ENCODE measurements around the gene CDK6.

Gene CDK6

DNA sequence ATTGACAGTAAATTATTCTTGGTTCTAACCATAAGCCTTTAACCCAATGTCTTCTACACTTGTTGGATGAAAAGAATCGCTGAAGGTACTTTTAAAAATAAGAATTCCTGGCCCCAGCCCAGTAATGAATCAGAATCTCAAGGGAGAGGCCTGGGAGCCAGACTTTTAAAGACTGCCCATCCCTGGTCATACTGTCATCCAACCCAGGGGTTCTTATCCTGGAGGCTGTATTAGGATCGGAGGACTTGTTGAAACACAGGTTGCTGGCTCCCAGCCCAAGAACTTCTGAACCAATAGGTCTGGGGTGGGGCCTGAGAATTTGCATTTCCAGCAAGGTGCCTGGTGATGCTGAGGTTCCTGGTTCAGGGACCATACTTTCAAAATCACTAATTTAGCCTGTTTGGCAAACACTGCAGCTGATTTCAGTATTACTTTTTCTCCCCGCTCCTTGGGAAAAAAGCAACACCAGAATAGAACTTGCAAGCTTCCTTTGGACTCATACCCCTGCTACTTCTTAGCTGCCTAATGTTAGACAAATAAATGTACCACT lies 166.7 kb downstream of the CDK6 start:
- no peak for DNase-seq

GRCh38 chr7:92668564-92668963 lies 167.8 kb downstream of the CDK6 start:
- DNase-seq = no peak

DNA sequence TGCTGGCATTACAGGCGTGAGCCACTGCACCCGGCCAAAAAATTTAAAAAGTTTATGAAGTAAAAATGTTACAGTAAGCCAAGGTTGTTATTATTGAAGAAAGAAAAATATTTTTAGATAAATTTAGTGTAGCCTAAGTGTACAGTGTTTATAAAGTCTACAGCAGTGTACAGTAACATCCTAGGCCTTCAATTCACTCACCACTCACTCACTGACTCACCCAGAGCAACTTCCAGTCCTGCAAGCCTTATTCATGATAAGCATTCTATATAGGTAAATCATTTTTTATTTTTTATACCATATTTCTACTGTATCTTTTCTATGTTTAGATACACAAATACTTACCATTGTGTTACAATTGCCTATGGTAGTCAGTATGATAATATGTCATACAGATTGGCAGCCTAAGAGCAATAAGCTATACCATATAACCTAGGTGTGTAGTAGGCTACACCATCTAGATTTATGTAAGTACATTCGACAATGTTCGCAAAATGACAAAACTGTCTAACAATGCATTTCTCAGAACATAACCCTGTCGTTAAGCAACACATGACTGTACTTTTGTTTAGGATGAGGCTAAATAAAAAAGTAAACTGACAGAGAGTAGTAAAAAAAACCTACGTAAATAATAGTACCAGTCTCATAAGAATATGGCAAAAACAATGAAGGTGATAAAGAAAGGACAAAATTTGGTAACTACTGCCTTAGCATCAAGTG lies 168.4 kb downstream of the CDK6 start:
- DNase-seq = no peak

DNA sequence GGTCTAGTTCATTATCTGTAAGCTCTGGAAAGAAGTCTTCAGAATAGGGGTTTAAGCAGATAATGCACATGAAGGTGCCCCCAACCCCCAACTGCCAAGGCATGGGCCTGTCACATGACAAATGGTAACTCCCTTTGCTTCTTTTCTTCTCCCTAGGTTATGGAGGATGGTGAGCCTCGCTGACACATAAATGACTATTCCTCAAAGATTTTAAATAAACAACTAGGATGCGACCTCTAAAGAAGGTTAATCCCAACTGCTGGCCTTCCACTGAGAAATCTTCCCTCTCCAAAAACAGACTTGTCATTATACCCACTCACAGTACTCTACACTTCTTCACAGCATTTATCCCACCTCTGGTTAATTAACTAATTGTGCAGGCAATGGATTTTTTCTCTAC lies 170.4 kb downstream of the CDK6 start:
- no peak for DNase-seq

- DNase-seq = no peak
These were observed 174.7 kb downstream of the CDK6 start for GRCh38 chr7:92661651-92662050.

DNA sequence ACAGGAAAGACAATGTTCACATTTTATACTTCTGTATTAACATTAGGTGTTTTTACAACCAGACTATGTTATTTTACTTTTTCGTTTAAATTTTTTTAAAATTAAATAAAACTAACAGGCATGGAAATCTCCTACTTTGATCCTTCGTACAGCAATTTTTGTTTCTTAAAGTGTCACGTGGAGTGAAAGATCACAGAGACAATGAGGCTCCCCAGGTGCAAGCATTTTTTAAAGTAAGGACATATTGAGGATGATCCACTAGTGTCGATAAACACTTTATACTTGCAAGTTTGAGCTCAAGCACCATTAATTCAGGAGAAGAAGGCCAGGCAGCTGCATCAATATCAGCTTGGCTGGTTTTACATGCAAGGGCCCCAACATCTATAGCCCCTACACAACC lies 177.7 kb downstream of the CDK6 start:
- no peak for DNase-seq

DNA sequence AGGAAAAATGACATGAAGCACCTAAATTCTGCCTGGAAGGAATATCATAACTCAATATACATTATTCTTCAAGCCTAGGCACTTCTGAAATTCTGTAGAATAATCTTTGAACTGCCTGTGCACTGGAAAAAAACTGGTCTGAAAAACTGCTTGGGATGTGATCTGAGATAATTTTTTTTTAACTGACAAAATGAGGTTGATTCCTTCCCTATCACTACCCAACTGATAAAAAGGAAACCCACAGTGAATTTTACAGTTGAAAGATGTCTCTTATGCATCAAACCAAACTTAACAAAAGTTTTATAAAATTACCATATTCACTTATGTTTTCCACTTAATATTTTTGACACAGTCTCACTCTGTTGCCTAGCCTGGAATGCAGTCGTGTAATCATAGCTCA lies 179.0 kb downstream of the CDK6 start:
- DNase-seq = peak; percentile 99

DNA sequence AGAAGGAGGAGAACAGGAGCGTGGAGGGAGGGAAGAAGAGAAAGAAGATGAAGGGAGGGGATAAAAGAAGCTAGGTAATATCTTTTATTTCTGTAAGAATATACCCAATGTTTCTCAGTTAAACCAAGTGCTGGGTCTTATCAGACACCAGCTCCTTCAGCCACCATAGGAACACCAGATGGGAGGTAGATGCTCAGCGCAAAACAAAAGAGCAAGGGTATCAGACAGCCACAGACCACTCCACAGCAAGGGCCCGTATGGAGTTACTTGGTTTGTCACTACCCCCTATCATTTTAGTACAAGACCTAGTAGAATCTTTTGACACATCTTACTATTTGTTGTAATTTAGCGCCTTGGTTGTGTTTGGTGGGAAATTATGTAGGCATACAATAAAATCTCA lies 180.3 kb downstream of the CDK6 start:
- peak; percentile 99 for DNase-seq

DNA sequence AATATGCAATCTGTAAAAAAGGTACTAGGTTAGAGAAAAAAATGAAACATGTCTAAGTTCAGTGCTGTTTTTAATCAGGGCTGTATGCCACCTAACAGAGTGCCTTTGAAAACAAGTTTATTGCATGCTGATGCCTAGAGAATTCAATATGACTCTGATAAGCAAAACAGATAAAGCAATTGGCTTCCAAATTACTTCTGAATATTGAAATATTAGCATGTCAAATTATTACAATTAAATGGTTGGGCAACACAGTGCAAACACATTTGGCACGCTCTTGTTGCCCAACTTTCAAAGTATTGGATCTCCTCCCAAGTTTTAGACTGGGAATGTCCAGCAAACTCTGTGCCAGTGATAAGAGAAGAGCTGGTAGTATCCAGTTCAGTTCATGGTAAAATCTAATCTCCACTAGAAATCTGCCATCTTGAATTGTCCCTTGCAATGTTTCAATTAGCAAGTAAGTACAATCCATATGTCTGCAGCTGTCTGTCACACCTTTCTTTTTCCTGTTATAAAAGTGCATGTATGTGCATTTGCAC lies 181.0 kb downstream of the CDK6 start:
- peak; percentile 88 for DNase-seq

GRCh38 chr7:92653136-92653535 lies 183.2 kb downstream of the CDK6 start:
- no peak for DNase-seq

- no peak for DNase-seq
These were observed 183.8 kb downstream of the CDK6 start for GRCh38 chr7:92652536-92652935.

DNA sequence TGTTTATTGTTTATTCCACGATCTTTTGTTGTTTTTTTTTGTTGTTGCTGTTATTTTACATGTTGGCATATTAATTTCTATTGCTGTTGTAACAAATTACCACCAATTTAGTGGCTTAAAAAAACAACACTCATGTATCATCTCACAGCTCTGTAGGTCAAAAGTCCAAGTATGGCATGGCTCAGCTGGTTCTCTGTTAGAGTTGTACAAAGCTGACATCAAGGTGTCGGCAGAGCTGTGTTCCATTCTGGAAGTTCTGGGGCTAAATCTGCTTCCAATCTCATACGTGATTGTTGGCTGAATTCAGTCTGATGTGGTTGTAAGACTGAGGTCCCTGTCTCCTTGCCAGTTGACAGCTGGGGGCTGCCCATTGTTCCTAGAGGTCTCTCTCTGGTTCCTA lies 186.0 kb downstream of the CDK6 start:
- no peak for DNase-seq

- DNase-seq = no peak
These were observed 188.3 kb downstream of the CDK6 start for GRCh38 chr7:92648067-92648466.

DNA sequence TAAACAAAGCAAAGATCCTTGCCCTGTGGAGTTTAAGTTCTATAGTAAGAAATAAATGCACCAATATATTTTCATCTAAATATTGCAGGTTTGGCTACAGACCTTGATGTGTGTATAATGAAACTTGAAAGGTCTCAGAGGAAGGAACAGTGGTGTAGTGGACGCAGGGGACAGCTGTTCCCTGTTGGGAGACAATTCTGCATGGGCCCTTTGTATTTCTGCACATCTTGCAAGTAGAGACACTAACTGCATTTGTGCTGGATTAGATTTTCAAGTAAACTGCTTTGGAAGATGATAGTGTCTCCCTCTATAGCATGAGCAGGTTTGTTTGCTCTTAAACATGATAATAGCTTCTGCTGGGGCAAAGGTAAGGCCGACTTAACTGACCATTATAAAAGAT lies 188.7 kb downstream of the CDK6 start:
- no peak for DNase-seq

GRCh38 chr7:92647011-92647625 lies 189.3 kb downstream of the CDK6 start:
- DNase-seq = no peak

DNA sequence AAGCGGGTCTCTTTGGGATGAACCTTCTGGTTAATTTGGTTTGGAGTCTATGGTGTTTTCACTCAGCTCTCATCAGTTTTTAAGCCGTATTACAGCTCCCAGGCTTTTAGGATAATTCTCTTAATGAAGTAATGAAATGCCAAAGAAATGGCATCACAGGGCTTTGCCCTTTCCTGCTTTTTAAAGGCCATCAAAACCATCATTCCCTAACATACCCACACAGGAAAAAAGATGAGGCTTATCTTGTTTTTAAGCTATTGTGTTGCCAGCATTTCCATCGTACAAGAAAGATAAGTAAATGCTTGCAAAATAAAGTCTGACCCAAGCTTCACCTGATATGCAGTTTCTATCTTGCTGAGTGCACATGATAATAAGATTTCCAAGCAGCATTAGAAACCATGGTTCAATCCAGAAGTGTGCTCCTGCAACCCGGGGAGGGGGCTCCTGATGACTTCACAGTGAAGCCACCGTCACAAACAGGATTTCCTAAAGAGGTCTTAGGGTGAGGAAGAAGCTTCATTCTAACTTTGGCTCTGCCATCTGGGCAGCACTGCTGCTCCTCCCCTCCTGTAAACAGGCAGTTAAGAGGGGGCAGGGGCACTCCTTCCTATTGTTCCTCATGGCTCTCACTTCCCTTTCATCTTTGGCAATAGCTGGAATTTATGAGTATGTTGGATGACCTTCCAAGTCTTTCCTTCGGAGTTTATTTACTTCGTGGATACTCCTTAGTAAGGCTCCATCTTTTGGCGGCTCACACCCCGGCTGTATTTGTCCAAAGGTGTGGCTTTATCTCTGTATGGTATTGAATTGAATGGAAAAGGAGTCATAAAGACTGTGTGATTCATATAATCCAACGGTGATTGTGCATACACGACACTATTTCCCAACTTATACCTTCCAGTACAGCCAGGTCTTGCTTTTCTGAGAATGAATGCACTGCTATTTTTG lies 191.0 kb downstream of the CDK6 start:
- DNase-seq = peak; percentile 97

- peak; percentile 98 for DNase-seq
These were observed 191.8 kb downstream of the CDK6 start for GRCh38 chr7:92644406-92645113.

- DNase-seq = peak; percentile 92
These were observed 192.6 kb downstream of the CDK6 start for GRCh38 chr7:92643821-92644220.

DNA sequence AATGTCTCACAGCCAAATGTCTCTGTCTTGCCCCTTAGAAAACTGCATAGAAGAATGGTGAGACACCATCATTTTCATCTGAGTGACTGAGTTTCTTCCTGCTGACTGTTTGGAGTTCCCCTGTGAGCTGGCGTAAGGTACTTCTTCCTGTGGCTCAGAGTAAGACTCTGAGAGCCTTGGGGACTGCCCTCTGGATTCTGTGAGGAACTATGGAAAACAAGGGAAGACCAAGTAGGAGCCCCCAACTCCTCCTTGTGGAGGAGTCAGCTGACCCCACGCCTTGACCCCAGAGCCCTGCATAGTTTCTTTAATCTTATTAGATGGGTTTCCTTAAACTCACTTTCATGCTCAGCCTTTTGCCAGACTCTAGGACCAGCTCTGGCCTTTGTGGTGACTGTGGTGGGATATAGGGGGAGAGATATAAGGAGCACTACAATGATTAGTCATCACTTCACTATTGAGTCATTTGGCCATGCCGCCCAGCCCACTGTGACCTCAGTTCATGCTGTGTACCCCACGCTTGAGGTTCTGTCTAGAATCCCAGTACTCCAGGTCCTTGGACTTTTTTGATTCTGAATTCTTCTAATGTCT lies 194.4 kb downstream of the CDK6 start:
- DNase-seq = peak; percentile 100

GRCh38 chr7:92639966-92640365 lies 196.4 kb downstream of the CDK6 start:
- DNase-seq = no peak

DNA sequence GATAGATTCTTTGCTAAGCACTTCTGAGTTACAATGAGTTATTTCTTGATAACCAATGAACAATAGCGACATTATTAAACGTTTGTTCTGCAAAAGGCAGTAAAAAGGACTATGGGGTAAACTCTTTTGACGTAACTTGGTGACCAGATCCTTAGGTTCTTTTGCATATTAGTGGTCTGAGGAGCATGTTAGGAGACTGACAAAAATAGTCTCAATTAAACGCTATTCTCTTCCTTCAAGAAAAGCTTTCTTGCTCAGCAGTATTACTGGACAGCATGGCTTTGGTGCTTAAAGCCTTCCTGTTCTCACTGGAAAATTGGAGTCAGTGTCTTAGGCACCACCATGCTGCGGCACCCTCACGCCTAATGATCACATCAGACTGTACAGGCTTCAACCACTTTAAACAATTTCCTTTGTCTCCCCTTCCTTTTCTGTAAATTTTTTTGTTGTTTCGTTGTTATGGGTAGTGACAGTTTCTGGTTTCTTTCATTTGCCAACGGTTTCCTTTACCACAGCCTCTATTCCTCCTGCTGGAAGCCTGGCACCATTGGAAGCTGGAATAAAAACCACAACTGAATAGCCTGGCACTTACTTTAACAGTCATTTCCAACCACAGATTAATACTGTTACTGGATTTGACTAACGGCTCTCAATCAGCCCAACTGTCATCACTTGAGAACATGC lies 197.0 kb downstream of the CDK6 start:
- no peak for DNase-seq
